ENCODE measurements around the gene HOXC10.

Gene HOXC10

GRCh38 chr12:53988541-53989226 is 3.7 kb downstream of the HOXC10 start:
- H3K4me3 ChIP-seq (ENCODE audit: low read depth, low read length), result no peak overlapping the region

GRCh38 chr12:53989227-53990113 is 4.5 kb downstream of the HOXC10 start:
- no peak overlapping the region for H3K4me3 ChIP-seq (ENCODE audit: low read depth, low read length)

- no peak overlapping the region for H3K4me3 ChIP-seq (ENCODE audit: low read depth, low read length)
Observed at GRCh38 chr12:53990311-53991076, 5.5 kb downstream of the HOXC10 start.

GRCh38 chr12:53991077-53991460 is 6.1 kb downstream of the HOXC10 start:
- H3K4me3 ChIP-seq (ENCODE audit: low read depth, low read length), result no peak overlapping the region

- H3K4me3 ChIP-seq (ENCODE audit: low read depth, low read length), result no peak overlapping the region
Observed at GRCh38 chr12:53992377-53992889, 7.5 kb downstream of the HOXC10 start.

- H3K4me3 ChIP-seq (ENCODE audit: low read depth, low read length), result no peak overlapping the region
Observed at GRCh38 chr12:53993162-53994008, 8.4 kb downstream of the HOXC10 start.

GRCh38 chr12:53994009-53994263 is 9.0 kb downstream of the HOXC10 start:
- no peak overlapping the region for H3K4me3 ChIP-seq (ENCODE audit: low read depth, low read length)

GRCh38 chr12:53994264-53995001 is 9.5 kb downstream of the HOXC10 start:
- no peak overlapping the region for H3K4me3 ChIP-seq (ENCODE audit: low read depth, low read length)

- H3K4me3 ChIP-seq (ENCODE audit: low read depth, low read length), result no peak overlapping the region
Observed at GRCh38 chr12:53995002-53995377, 10.0 kb downstream of the HOXC10 start.

GRCh38 chr12:53995378-53996239 is 10.7 kb downstream of the HOXC10 start:
- H3K4me3 ChIP-seq (ENCODE audit: low read depth, low read length), result no peak overlapping the region

- no peak overlapping the region for H3K4me3 ChIP-seq (ENCODE audit: low read depth, low read length)
Observed at GRCh38 chr12:53996240-53997203, 11.6 kb downstream of the HOXC10 start.

- H3K4me3 ChIP-seq (ENCODE audit: low read depth, low read length), result no peak overlapping the region
Observed at GRCh38 chr12:53997204-53998109, 12.5 kb downstream of the HOXC10 start.

GRCh38 chr12:53998110-53998899 is 13.4 kb downstream of the HOXC10 start:
- no peak overlapping the region for H3K4me3 ChIP-seq (ENCODE audit: low read depth, low read length)

GRCh38 chr12:53998900-53999236 is 13.9 kb downstream of the HOXC10 start:
- H3K4me3 ChIP-seq (ENCODE audit: low read depth, low read length), result no peak overlapping the region

GRCh38 chr12:53999559-54000115 is 14.7 kb downstream of the HOXC10 start:
- no peak overlapping the region for H3K4me3 ChIP-seq (ENCODE audit: low read depth, low read length)

Measured in iPS-11a (cell line).